Mesendoderm (in vitro differentiated cells): ENCODE results near the gene FAM171A1.

Experiments used
- DNase-seq: peaks from one replicate; pipeline ENCODE4 v3.0.0; 2013
- H2AK5ac ChIP-seq: 2 replicates; pipeline ENCODE4 v1.6.1; 2013; ENCODE audit warnings: low read length, inconsistent platforms
- H2BK120ac ChIP-seq: 2 replicates; pipeline ENCODE4 v1.6.1; 2013; ENCODE audit warnings: low read depth, mild to moderate bottlenecking, low read length, moderate library complexity, mixed read lengths
- H2BK15ac ChIP-seq: replicated peaks from 2 replicates; pipeline ENCODE4 v1.6.1; 2013; ENCODE audit warnings: low read depth, mild to moderate bottlenecking, moderate library complexity
- H2BK5ac ChIP-seq: 2 replicates; pipeline ENCODE4 v1.6.1; 2013; ENCODE audit warnings: low read length, inconsistent platforms
- H3K18ac ChIP-seq: 2 replicates; pipeline ENCODE4 v1.6.1; 2013; ENCODE audit warnings: mild to moderate bottlenecking, low read length, mixed read lengths
- H3K23ac ChIP-seq: one replicate; pipeline ENCODE4 v1.6.1; 2013; ENCODE audit warnings: low read length
- H3K27ac ChIP-seq: 2 replicates; pipeline ENCODE4 v1.5.1; 2013; ENCODE audit warnings: low read depth, mild to moderate bottlenecking, inconsistent platforms, low read length, moderate library complexity
- H3K27me3 ChIP-seq: 2 replicates; pipeline ENCODE4 v1.6.1; 2013; ENCODE audit warnings: low read length, control low read depth, mild to moderate bottlenecking, inconsistent platforms; ENCODE audit not compliant: insufficient read depth, poor library complexity
- H3K36me3 ChIP-seq: 2 replicates; pipeline ENCODE4 v1.6.1; 2013; ENCODE audit warnings: low read length, inconsistent platforms; ENCODE audit not compliant: control insufficient read depth, insufficient read depth
- H3K4ac ChIP-seq: one replicate; pipeline ENCODE4 v1.6.1; 2013; ENCODE audit warnings: low read depth, mild to moderate bottlenecking, low read length, moderate library complexity
- H3K4me1 ChIP-seq: 2 replicates; pipeline ENCODE4 v1.6.1; 2013; ENCODE audit warnings: low read depth, low read length, inconsistent platforms; ENCODE audit not compliant: control insufficient read depth
- H3K4me2 ChIP-seq: 2 replicates; pipeline ENCODE4 v1.6.1; 2013; ENCODE audit warnings: low read length
- H3K4me3 ChIP-seq: 2 replicates; pipeline ENCODE4 v1.5.1; 2013; ENCODE audit warnings: mild to moderate bottlenecking, low read length
- H3K56ac ChIP-seq: one replicate; pipeline ENCODE4 v1.6.1; 2013; ENCODE audit warnings: low read length
- H3K79me1 ChIP-seq: 2 replicates; pipeline ENCODE4 v1.6.1; 2013; ENCODE audit warnings: low read length, inconsistent platforms
- H3K79me2 ChIP-seq: 2 replicates; pipeline ENCODE4 v1.6.1; 2013; ENCODE audit warnings: mild to moderate bottlenecking, low read length; ENCODE audit not compliant: control insufficient read depth, insufficient read depth
- H3K9ac ChIP-seq: 2 replicates; pipeline ENCODE4 v1.6.1; 2013; ENCODE audit warnings: low read length, inconsistent platforms
- H4K5ac ChIP-seq: one replicate; pipeline ENCODE4 v1.6.1; 2013; ENCODE audit warnings: low read length
- H4K8ac ChIP-seq: one replicate; pipeline ENCODE4 v1.6.1; 2013; ENCODE audit warnings: low read depth, mild to moderate bottlenecking, control low read depth, low read length, moderate library complexity
- WGBS: extraction: QIAGEN DNeasy Blood & Tissue Kit; methylation state at CpG from one replicate; pipeline ENCODE4 v1.1.7; 2013; ENCODE audit warnings: low lambda C conversion rate, missing lambda C conversion rate; ENCODE audit not compliant: insufficient coverage; ENCODE audit errors: extremely low coverage; 5-methylcytosine and 5-hydroxymethylcytosine counted together

The FAM171A1 gene

DNA sequence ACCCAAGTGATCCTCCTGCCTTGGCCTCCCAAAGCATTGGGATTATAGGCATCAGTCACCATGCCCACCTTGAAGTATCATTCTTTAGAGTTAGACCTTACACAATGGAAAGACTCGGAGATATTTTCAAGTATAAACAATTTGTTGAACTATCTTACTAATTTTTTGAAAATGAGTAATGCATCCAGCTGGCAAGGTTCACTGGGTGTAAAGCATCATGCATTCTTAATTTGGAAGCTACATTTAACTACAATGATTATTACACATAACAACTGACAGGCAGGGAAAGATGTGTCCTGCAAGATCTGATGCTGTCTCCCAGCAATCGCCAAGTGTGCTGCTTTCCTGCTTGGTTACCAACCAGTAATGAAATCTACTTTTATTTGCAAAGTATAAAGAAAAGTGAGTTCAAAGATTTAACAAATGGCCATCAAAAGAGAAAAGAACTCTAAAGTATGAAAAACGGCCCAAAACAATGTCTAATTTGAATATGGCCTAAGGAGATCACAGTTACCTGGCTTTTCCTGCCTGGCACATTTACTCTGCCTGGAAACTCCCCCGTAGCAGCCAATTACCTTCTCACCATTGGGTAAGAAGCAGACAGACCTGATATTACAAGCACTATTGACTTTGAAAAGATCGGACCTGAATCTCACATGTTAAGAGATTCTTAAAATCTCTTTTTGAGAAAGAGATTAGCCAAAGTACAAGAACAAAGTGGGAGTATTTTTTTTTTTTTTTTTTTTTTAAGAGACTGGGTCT lies 143.3 kb downstream of the FAM171A1 start:
- Histone ChIP-seq H3K4ac (no peak overlapping the region), H4K5ac (no peak overlapping the region), H3K27ac (no peak overlapping the region), H3K4me2 (no peak overlapping the region), H3K4me1 (no peaks in the 10 kb centered on the region), H2BK5ac (no peak overlapping the region), H3K18ac (no peak overlapping the region), H3K23ac (no peak overlapping the region), H3K79me2 (peaks cover 2% of the 10 kb centered on the region), H2BK120ac (no peak overlapping the region), H3K4me3 (no peak overlapping the region), H3K79me1 (peaks cover 7% of the 10 kb centered on the region), H4K8ac (no peak overlapping the region), H2AK5ac (no peak overlapping the region), H3K56ac (no peak overlapping the region), H3K36me3 (no peaks in the 10 kb centered on the region), H3K9ac (no peak overlapping the region), H2BK15ac (no peak overlapping the region), H3K27me3 (no peaks in the 10 kb centered on the region)
- no CpG with 5 or more reads among the region's 5 CpGs for WGBS
- DNase-seq: no peak

GRCh38 chr10:15225511-15225910 lies 145.6 kb downstream of the FAM171A1 start:
- Histone ChIP-seq H2BK5ac (no peak overlapping the region), H3K79me2 (peaks cover 2% of the 10 kb centered on the region), H3K4me2 (no peak overlapping the region), H3K4ac (no peak overlapping the region), H3K27me3 (no peaks in the 10 kb centered on the region), H4K5ac (no peak overlapping the region), H3K79me1 (peaks cover 4% of the 10 kb centered on the region), H3K18ac (no peak overlapping the region), H2BK120ac (no peak overlapping the region), H2AK5ac (no peak overlapping the region), H3K9ac (no peak overlapping the region), H3K4me3 (no peak overlapping the region), H3K27ac (no peak overlapping the region), H3K56ac (no peak overlapping the region), H3K4me1 (no peaks in the 10 kb centered on the region), H3K23ac (no peak overlapping the region), H2BK15ac (no peak overlapping the region), H3K36me3 (no peaks in the 10 kb centered on the region), H4K8ac (no peak overlapping the region)
- DNase-seq: no peak
- no CpG with 5 or more reads among the region's 10 CpGs for WGBS

DNA sequence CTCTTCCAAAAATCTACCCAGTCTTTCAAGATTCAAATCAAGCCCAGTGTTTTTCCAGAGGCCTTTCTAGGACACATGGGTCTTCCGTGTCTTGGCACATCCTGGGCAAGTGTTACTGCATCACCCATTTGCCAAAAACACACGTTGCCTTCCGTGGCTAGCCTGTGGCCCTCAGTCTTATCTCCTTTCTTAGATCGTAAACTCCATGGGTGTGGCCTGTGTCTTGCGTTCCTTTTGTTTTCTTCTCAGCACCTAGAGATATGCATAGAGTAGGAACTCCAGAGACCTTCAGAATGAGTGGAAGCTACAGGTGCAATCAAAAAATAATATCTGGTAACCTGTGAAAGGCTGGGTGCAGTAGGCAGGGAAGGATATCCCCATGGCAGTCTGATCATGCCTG lies 146.1 kb downstream of the FAM171A1 start:
- Histone ChIP-seq H2BK15ac (no peak overlapping the region), H3K79me1 (peaks cover 4% of the 10 kb centered on the region), H3K56ac (no peak overlapping the region), H3K4ac (no peak overlapping the region), H3K27me3 (no peaks in the 10 kb centered on the region), H2AK5ac (no peak overlapping the region), H3K18ac (no peak overlapping the region), H4K5ac (no peak overlapping the region), H3K23ac (no peak overlapping the region), H3K9ac (no peak overlapping the region), H2BK120ac (no peak overlapping the region), H3K27ac (no peak overlapping the region), H3K4me3 (no peak overlapping the region), H3K36me3 (no peaks in the 10 kb centered on the region), H3K79me2 (peaks cover 2% of the 10 kb centered on the region), H4K8ac (no peak overlapping the region), H3K4me2 (no peak overlapping the region), H3K4me1 (no peaks in the 10 kb centered on the region), H2BK5ac (no peak overlapping the region)
- DNase-seq: no peak
- WGBS: no CpG with 5 or more reads among the region's 5 CpGs

GRCh38 chr10:15223174-15223573 lies 147.9 kb downstream of the FAM171A1 start:
- H3K79me1 ChIP-seq: no peaks in the 10 kb centered on the region
- no peaks in the 10 kb centered on the region for H3K27me3 ChIP-seq
- H3K79me2 ChIP-seq: no peaks in the 10 kb centered on the region
- no peak overlapping the region for H2BK120ac ChIP-seq
- H3K4ac ChIP-seq: no peak overlapping the region
- H2AK5ac ChIP-seq: no peak overlapping the region
- no peak overlapping the region for H3K4me3 ChIP-seq
- H4K8ac ChIP-seq: no peak overlapping the region
- H3K9ac ChIP-seq: no peak overlapping the region
- H3K23ac ChIP-seq: no peak overlapping the region
- H2BK15ac ChIP-seq: no peak overlapping the region
- H3K18ac ChIP-seq: no peak overlapping the region
- H3K36me3 ChIP-seq: no peaks in the 10 kb centered on the region
- H2BK5ac ChIP-seq: no peak overlapping the region
- H3K27ac ChIP-seq: no peak overlapping the region
- no peak overlapping the region for H3K4me2 ChIP-seq
- no peak for DNase-seq
- no peaks in the 10 kb centered on the region for H3K4me1 ChIP-seq
- no CpG with 5 or more reads among the region's 6 CpGs for WGBS
- no peak overlapping the region for H3K56ac ChIP-seq
- no peak overlapping the region for H4K5ac ChIP-seq

GRCh38 chr10:15222511-15222910 lies 148.6 kb downstream of the FAM171A1 start:
- no peak overlapping the region for H3K23ac ChIP-seq
- WGBS: no CpG with 5 or more reads among the region's 10 CpGs
- DNase-seq: no peak
- no peaks in the 10 kb centered on the region for H3K79me1 ChIP-seq
- H3K79me2 ChIP-seq: no peaks in the 10 kb centered on the region
- no peak overlapping the region for H3K4me2 ChIP-seq
- H4K8ac ChIP-seq: no peak overlapping the region
- no peak overlapping the region for H3K27ac ChIP-seq
- no peak overlapping the region for H3K4ac ChIP-seq
- no peak overlapping the region for H3K4me3 ChIP-seq
- H3K36me3 ChIP-seq: no peaks in the 10 kb centered on the region
- H2BK15ac ChIP-seq: no peak overlapping the region
- no peak overlapping the region for H3K56ac ChIP-seq
- no peak overlapping the region for H2BK120ac ChIP-seq
- no peak overlapping the region for H4K5ac ChIP-seq
- H3K9ac ChIP-seq: no peak overlapping the region
- no peak overlapping the region for H2AK5ac ChIP-seq
- no peaks in the 10 kb centered on the region for H3K27me3 ChIP-seq
- H3K18ac ChIP-seq: no peak overlapping the region
- H2BK5ac ChIP-seq: no peak overlapping the region
- H3K4me1 ChIP-seq: no peaks in the 10 kb centered on the region

GRCh38 chr10:15220445-15220844 lies 150.6 kb downstream of the FAM171A1 start:
- H3K4me1 ChIP-seq: no peaks in the 10 kb centered on the region
- H3K36me3 ChIP-seq: no peaks in the 10 kb centered on the region
- no peak overlapping the region for H2BK5ac ChIP-seq
- DNase-seq: no peak
- no peak overlapping the region for H3K27ac ChIP-seq
- no peaks in the 10 kb centered on the region for H3K79me1 ChIP-seq
- H3K4me2 ChIP-seq: no peak overlapping the region
- no peak overlapping the region for H3K9ac ChIP-seq
- no CpG with 5 or more reads among the region's 3 CpGs for WGBS
- H3K18ac ChIP-seq: no peak overlapping the region
- no peak overlapping the region for H2AK5ac ChIP-seq
- H4K5ac ChIP-seq: no peak overlapping the region
- no peak overlapping the region for H3K23ac ChIP-seq
- H3K4me3 ChIP-seq: no peak overlapping the region
- H3K56ac ChIP-seq: no peak overlapping the region
- H3K27me3 ChIP-seq: no peaks in the 10 kb centered on the region
- no peak overlapping the region for H2BK15ac ChIP-seq
- H3K79me2 ChIP-seq: no peaks in the 10 kb centered on the region
- no peak overlapping the region for H3K4ac ChIP-seq
- H4K8ac ChIP-seq: no peak overlapping the region
- no peak overlapping the region for H2BK120ac ChIP-seq
